NCI-H2196 treated with DMSO at 0.1 percent for 48 hours (cell line): ENCODE results near the gene CYB561D1.

Experiments used
- DNase-seq: peaks from one replicate; lab custom pipeline; 2025; ENCODE audit not compliant: unreplicated experiment; lab: John Stamatoyannopoulos, UW

CYB561D1 gene

DNA sequence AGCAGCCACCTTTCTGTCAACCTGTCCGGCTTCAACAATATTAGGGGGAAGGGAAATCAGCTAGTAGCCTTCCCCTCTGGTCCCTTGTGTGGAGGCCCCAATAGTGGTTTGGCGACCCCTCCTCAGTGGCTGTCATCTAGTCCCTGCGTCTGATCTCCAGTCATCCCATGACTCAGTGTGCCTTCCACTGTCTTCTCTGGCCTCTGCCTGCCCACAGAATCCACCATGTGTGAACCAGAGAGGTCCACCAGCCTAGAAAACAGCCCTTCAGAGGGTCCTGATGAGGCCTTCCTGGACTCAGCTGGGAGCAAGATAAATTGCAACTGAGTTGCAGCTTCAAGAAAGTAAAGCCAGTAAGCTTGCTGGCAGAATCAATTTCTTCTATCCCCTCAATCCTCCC is 14.0 kb upstream of the CYB561D1 start:
- DNase-seq = no peak

DNA sequence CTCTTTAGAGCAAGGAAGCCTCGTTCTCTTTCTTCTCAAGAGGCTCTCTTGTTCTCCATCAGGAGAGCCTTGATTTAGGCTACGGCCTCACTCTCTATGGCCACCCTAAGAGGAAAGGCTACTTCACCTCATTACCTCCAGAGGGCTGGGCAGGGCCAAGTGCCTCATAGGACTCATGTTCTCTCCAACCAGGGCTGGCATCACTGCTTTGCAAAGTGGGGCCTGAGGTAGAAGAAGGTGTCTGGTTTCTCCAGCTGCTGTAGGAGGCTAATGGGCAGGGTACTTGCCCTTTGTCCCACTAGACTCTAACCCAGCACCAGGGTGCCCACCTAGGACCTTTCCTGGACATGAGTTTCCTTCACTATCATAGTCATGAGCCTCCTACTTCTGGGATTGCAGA is 12.2 kb upstream of the CYB561D1 start:
- no peak for DNase-seq

DNA sequence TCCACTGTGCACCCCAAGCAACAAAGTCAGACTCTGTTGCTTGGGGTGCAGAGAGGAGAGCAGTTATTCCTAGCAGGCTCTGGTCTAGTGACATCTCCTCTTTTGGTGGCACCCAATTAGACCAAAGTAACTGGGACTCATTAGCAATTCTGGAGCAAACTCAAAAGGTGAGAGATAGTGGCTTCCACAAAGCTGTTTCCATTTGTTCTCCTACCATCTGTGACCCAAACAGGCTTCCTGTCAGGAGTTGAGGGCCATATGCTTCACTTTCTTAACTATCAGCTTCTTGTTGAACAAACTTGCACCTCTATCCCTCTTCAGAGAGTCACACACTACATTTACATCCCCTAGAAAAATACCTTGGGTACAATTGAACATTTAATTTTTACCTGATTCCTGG is 11.7 kb upstream of the CYB561D1 start:
- no peak for DNase-seq

DNA sequence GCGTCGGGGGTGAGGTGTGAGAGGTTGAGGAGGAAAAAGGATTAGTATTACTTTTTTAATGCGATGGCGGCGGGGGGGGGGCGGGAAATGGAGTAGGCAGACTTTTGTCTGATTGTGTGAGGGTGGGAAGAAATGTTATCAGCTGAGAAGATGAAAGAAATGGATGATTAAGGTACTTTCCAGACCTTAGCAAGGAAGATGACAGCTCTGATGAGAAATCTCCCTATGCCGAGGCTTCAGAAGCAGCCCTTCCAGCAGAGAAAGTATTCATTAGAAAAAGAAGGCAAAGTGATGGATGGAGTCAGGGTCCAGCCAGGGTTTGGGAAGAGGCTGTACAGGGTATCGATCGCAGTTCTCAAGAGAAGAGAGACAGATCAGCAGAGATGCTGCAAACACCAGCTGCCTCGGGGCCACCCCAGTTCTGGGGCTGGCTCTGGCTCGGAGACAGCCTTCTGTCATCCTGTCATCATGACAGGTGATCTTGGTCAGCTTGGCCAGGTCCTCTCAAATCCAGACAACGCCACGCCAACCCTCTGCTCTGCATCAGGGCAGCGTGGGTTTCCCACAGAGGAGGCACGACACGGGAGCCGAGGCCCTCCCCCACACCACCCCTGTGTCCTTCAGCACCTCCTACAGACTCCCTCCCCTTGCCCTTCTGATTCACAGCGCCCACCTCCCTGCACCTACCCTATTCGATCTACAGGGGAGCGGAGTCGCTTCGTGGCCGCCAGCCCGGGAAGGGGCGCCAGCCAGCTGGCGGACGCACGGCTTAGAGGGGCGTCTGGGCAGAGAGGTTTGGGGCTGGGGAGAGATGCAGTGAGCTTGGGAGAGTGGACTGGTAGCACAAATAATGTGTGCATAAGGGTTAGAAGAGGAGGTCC is 10.9 kb upstream of the CYB561D1 start:
- no peak for DNase-seq

DNA sequence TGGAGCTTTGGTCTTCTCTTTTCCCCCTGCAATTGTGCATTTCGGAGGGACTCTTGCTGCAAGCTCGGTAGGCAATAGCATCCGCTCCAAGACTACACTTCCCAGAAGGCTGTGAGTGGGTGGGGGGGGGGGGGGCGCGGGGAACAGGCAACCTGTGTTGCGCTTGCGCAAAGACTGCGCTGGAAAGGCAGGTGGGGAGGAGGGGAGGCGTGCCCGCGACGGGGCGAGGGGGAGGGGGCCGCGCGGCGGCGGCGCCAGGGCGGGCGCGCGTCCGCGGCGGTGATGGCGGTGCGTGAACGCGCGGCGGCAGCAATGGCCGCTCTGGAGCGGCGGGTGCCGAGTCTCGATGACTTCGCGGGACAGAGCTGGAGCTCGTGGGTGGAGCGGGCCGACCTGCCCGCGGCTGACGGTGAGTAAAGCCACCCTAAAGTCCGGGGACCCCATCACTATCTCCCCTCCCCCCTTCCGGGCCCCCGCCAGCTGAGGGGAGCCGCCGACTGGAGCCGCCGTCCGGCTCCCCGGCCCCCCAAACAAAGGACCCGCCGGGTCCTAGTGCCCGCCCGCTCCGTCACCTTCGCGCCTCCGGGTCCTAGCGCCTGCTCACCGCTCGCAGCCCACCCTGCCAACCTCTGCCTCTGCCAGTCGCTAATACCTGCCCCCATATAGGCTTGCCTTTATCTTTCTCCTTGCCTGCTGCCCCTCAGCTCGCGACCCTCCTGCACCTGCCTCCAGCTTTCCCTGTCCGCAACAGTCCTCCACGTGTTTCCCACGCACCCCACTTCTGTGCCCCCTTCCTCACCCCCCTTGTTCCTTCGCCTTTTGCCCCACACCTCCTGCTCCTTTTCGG is 10.0 kb upstream of the CYB561D1 start, which contains the start of gene ATXN7L2:
Gene ATXN7L2 (plus strand): TSS at position 234 of the 847 bp plus-strand sequence. CDS start 49 bp downstream, at position 283.
- DNase-seq = peak; percentile 89

DNA sequence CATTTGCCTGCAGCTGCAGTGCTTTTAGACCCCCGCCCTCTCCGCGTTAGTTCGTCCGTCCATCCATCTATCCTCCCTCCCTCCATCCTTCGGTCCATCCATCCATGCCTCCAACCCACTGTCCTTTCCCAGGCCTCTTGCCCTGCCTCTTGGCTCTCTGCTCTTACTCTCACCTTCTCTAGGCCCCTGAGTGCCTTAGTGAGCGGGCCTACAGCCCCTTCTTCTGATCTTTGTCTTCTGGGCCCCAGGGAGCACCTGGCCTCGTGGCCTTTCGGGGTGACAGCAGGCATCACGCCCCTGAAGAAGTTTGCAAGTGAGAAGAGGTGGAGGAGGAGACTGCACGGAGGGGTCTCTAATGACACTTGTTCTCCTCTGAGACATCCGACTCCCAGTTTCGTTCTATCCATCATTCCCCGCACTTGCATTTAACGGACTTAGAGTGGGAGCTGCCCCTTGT is 9.3 kb upstream of the CYB561D1 start:
- DNase-seq = no peak

DNA sequence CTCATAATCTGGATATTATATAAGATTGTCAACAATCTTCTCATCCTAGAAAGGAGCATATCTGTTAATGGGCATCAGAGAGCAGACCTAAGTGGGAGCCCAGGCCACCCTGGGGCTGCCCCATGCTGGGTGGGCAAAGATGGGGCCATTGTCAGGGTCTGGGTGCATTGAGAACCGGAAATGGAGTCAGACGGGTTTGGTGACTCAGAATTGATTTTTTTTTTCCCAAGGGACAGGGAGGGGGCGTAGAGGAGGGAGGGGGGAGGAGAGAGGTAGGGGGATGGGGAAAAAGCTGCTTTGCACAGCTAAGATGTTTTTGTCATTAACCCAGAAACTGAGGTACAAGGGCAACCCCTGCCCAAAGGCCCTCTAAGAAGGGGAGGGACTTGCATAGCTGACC is 8.9 kb upstream of the CYB561D1 start:
- no peak for DNase-seq

DNA sequence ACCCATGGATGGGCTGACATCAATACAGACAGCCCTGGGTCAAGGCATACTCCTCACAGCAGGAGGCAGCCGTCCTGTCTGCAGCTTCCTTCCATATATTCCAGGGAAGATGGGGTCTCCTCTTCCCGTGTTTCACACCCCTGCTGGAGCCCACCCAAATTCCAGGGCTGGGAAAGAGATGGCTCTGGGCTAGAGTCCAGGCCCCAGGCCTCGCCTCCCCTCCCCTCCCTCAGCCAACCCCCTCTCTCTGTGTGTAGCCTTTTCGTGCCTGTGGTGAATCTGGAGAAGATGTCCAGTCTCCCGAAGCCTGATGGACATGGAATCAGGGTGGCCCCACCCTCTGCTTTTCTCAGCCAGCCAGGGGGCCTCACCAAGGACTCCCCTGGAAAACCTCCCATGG is 6.6 kb upstream of the CYB561D1 start:
- DNase-seq = no peak

DNA sequence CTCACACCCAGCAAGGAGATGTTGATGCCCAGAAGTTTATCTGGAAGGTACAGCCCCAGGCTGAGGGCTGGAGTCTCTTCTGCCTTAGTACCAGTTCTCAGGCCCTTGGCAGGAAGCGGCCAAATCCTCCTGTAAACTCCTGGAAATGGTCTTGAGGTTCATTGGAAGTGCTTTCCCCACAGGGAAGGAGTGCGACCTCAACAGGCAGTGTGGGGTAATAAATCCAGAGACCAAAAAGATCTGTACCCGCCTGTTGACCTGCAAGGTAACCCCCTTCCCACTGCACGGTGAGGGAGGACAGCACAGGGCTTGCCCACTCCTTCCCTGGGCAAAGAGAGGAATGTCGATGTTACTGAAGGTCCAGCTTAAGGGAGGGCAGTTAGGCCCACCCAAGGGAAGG is 5.7 kb upstream of the CYB561D1 start:
- no peak for DNase-seq

DNA sequence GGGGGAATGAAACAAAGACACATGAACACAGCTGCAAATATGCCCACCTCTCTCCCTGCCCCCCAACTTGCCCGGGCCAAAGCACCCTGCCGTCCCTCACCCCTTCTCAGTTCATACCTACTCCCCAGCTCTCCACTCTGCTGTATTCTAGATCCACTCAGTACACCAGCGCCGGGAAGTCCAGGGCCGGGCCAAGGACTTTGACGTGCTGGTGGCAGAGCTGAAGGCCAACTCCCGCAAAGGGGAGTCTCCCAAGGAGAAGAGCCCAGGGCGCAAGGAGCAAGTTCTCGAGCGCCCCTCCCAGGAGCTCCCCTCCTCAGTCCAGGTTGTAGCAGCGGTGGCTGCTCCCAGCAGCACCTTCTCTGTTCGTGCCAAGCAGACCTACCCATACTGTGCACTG is 5.2 kb upstream of the CYB561D1 start:
- no peak for DNase-seq

DNA sequence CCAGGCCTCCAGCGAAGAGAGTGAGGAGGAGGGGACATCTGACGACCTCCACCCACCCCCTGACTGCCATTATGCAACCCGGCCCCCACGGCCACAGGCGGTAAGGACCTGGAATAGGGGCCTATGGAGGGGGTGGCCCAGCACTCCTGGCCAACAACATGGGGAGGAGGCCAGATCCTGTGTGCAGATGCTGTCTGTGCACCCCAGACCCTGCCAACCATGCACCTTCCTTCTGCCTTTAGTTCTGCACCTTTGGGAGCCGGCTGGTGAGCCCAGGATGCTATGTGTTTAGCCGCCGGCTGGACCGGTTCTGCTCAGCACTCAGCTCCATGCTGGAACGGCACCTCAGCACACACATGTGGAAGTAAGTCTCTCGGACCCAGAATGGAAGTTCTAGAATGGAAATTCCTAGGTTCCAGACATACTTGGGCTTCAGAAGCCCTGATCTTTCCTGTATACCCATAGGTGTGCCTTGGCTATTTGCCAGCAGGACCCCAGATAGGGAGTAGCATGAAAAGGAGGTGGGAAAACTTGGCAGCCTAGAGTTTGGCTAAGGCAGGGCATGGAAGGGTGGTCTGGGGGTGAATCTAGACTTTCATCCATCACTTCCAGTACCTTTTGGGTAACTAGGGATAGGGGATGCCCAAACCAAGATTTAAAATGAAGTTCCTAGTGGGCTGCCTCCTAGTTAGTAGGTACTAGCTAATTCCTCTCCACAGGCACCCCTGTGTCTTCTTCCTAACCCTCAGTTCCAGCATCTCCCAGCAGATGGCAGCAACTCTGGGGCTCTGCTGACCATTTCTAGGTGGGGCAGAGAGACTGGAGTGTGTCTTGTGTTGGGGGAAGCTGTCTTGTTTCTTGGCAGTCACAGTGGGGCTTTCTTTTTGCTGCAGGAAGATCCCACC is 3.6 kb upstream of the CYB561D1 start:
- peak; percentile 20 for DNase-seq

DNA sequence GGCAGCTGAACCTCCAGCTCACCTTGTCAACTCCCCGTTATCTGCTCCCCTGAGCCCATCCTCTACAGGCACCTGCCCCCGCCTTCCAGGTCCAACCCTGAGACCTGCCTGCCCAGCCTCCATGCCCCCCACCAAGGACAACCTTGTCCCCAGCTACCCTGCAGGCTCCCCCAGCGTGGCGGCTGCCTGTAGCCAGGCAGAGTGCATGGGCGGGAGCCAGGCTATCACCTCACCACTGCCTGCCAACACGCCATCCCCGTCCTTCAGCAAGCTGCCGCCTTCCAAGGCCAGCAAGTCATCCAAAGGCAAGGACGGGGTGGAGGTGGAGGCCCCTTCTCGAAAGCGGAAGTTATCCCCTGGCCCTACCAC is 3.0 kb upstream of the CYB561D1 start:
- no peak for DNase-seq

DNA sequence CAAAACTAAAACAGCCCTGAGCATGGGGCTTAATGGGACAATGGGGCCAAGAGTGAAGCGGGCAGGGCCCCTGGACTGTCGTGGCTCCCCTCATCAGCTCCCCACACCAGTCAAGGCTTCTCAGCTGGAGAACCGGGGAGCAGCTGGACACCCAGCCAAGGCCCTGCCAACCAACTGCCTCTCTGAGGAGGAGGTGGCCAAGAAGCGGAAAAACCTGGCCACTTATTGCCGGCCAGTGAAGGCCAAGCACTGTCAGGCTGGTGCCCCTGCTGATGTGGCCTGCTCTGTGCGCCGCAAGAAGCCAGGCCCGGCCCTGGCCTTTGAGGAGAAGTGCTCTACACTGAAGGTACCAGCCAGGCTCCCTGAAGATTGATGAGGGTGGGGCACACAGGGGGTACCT is 2.5 kb upstream of the CYB561D1 start:
- no peak for DNase-seq

DNA sequence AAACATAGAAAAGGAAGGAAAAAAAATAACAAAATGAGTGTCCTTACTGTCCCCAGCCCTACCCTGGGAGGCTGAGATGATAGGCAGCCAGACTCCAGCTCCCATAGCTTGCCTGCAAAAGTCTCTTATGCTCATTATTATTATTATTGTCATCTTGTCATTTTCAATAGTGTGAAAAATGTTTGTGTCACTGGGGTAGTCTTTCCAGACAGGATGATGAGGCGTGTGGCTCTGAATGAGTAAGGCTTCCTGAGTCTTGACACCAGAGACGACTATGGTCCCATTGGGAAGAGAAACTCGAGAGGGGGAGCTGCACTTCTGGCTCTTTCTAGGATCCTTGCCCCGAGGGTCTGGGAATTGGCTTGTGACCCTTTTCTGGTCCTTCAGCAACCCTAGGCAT is 1.1 kb upstream of the CYB561D1 start:
- no peak for DNase-seq

DNA sequence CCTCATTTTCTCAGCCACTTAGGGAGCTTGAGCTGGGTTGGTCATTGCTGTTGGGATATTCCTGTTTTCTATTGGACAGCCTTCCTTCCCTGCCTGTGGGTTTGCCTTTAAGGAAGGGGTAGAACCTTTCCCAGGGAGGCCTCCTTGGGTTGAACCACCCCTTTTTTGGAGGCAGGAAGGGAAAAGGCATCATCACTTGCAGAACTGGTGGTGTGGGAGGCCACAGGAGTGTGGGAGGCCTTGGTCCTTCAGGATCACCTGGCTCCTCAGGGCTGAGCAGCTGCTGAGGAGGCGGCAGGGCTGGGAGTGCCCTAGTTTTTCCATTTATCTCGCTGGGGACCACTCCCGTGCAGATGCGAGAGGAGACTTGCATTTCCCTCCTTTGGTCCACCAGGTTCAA is 667 bp upstream of the CYB561D1 start:
- DNase-seq = no peak

DNA sequence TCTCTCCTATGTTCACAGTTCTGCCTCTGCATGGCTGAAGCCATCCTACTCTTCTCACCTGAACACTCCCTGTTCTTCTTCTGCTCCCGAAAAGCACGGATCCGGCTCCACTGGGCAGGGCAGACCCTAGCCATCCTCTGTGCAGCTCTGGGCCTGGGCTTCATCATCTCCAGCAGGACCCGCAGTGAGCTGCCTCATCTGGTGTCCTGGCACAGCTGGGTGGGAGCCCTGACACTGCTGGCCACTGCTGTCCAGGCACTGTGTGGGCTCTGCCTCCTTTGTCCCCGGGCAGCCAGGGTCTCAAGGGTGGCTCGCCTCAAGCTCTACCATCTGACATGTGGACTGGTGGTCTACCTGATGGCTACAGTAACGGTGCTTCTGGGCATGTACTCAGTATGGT is 1.8 kb downstream of the CYB561D1 start:
- DNase-seq = no peak

DNA sequence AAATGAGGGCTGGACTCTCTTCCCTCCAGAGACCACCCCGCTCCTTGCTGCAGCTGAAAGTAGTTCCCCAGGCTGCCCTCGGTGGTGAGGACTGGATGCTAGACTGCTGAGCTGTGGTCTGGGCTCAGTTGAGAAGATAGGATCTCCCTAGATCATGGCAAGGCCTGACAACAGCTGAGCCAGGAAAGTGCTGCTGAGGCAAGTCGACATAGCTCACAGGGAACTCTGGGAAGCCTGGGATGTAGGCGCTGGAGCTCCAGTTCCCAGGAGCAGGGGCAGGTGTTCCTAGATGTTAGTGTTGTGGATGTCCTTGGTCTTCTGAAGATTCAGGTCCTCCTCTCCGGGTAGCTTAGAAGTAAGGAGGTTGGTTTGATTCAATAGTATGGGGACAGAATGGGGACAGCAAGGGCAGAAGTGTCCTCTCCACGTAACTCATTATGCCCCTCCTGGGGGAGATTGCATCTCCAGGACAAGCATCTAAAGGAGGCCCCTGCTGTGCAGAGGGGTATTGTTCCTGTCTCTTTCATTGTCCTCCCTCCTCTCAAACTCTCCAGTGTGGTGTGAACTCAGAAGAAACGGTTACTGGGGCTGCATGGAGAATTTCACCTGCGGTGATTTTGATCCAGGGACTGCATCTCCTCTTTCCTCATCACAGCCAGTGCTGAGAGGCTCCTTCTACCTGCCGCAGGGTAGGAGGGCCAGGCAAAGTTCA is 3.7 kb downstream of the CYB561D1 start:
- no peak for DNase-seq

DNA sequence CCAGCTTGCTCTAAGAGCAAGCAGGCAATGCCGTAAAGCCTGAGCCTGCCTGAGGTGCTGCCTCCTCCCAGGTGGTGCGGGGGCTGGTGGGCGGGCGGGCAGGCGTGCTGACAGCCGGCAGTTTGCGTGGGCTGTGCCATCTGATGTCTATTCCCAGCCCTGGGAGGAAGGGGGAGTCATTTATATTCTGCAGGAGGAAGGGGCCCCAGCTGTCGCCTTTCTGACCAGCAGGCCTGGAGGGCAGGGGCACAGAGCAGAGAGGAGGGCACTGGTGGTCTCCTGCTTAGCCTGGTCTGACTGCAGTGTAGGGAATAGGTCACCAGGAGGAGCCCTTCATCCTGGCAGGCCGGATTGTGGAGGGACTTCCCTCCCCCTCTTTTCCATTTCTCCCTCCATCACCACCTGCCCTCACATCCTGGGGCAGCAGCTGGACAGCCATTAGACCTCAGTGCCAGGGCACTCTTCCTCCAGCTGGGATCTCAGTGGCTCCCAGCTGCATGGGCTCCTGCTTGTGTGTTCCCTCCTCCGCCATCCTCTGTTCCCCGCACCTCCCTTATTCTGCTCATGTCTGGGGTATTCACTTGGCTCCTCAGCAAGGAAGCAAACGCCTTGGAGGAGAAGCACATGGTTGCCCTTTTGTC is 4.4 kb downstream of the CYB561D1 start:
- DNase-seq = peak; percentile 69

DNA sequence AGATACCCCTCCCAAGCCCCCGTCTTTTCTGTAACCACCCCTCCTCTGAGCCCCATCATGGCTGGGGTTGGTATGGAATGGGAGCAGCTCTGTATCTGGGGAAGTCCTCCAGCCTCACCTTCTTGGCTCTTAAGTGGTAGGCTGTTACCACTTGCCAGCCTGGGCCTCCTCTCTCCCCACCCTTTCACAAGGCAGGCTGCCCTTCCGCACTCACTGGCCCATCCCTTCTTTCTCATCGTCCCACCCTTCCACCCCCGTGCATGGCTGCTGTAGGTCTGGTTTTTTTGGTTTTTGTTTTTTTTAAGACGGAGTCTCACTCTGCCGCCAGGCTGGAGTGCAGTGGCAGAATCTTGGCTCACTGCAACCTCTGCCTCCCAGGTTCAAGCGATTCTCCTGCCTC is 5.2 kb downstream of the CYB561D1 start:
- no peak for DNase-seq
